ENCODE measurements around the gene PDP2.

The PDP2 gene

DNA sequence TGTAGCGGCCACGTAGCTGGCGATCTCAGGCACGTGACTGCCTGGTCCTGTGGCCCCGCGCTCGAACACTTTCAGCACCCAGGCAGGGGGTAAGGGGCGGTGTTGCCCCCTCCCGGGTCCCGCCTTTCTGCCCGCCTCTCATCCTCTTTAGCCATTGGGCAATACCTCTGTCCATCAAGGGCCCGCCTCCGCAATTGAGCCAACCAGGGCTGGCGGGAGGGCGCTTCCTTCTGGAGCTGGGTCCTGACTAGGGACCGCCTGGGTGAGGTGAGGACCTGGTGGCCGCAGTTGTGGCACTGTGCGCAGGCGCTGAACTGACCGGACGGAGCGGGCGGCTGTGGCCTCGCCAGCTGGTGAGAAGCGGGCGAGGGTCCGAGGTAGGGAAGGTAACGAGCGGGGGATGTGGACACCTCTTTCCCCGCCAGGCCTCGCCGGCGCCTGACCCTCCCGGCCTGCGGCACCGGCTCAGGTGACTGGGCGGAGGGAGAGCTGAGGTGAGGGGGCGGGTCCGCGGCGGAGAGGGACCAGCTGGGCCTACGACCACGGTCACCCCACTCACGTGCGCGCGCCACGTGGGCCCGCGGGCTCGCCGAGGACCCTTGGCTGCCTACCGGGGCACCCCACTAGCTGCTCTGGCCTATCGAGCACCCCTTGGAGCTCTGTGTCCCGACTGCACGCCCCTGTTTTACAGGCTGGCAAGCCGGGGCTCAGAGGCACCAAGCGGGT is at the start of gene PDP2:
TSS of gene PDP2 (plus strand) at position 228 of the 726 bp plus-strand sequence. CDS start 3,770 bp downstream, outside the sequence.
- TF ChIP-seq POLR2A (IDR thresholded peaks at IDR 0.05; ENCODE audit: low read depth, low read length): peak; percentile 60
- FAIRE-seq (peak; percentile 43), DNase-seq (ENCODE audit: insufficient read length, low spot score) (peak; percentile 95)

DNA sequence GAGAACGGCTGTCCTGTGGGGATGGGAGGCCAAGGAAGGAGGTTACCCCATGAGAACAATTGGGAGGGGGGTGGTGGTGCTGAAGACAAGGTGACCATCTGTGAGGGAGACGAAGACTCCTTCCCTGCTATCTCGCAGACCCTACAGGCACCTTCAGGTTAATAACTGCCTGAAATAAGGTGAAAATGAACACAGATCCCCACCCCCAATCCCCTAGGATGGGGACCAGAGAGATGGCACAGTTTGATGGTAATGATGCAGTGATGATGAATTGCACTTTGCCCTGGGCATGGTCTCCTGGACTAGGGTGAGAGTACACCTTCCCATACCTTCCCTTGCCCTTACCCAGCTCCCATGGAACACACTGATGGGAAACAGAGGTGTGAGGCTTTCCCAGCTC is 48.1 kb upstream of the PDP2 start:
- FAIRE-seq: no peak
- no peak for DNase-seq (ENCODE audit: insufficient read length, low spot score)
- TF ChIP-seq POLR2A (IDR thresholded peaks at IDR 0.05; ENCODE audit: low read depth, low read length): no peak

DNA sequence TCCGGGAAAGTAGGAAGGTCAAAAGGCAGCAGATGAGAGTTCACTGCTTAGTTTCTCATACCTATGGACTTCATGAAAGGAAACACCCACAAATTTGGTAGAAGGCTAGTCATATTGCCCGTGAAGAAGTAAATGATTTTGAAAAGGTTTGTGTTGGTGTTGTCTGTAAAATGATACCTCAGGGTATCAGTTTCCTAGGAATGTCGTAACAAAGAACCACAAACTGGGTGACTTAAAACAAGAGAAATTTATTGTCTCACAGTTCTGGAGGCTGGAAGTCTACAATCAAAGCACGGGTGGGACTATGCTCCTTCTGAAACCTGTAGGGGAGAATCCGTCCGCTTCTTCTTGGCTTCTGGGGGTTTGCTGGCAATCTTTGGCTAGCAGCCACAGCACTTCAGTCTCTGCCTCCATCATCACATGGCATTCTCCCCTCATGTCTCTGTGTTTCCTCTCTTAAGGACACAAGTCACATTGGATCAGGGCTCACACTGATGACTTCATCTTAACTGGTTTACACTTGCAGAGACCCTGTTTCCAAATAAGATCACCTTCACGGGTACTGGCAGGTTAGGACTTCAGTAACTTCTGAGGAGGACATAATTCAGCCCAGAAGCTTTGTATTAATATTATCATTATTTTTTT is 47.5 kb upstream of the PDP2 start:
- FAIRE-seq (no peak), DNase-seq (ENCODE audit: insufficient read length, low spot score) (no peak)
- no peak for TF ChIP-seq POLR2A (IDR thresholded peaks at IDR 0.05; ENCODE audit: low read depth, low read length)

- no peak for FAIRE-seq
- TF ChIP-seq POLR2A (IDR thresholded peaks at IDR 0.05; ENCODE audit: low read depth, low read length): no peak
- no peak for DNase-seq (ENCODE audit: insufficient read length, low spot score)
These were observed 45.6 kb upstream of the PDP2 start for GRCh38 chr16:66834746-66835145.

GRCh38 chr16:66840883-66841282 is 39.4 kb upstream of the PDP2 start:
- TF ChIP-seq POLR2A (IDR thresholded peaks at IDR 0.05; ENCODE audit: low read depth, low read length): no peak
- DNase-seq (ENCODE audit: insufficient read length, low spot score): no peak
- FAIRE-seq: no peak

GRCh38 chr16:66841366-66841765 is 38.9 kb upstream of the PDP2 start:
- TF ChIP-seq POLR2A (IDR thresholded peaks at IDR 0.05; ENCODE audit: low read depth, low read length): no peak
- FAIRE-seq (no peak), DNase-seq (ENCODE audit: insufficient read length, low spot score) (no peak)

DNA sequence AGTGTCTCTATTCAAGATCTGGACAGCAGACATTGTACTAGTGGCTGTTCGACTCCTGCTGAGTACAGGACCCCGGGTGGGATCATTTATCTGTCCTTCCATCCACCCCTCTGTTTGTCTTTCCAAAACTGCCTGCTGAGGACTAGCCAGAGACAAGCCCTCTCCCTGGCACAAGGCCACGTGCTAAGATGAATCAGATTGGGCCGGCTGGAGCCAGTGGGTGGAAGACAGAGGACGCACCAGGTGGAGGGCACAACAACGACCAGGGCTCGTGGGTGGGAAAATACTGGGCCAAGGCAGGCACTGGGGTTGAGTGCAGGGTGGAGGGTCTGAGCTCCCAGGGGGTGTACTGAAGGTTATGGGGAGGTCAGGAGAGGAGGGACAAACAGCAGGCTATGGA is 37.5 kb upstream of the PDP2 start:
- TF ChIP-seq POLR2A (IDR thresholded peaks at IDR 0.05; ENCODE audit: low read depth, low read length): no peak
- DNase-seq (ENCODE audit: insufficient read length, low spot score): peak; percentile 35
- FAIRE-seq: no peak

DNA sequence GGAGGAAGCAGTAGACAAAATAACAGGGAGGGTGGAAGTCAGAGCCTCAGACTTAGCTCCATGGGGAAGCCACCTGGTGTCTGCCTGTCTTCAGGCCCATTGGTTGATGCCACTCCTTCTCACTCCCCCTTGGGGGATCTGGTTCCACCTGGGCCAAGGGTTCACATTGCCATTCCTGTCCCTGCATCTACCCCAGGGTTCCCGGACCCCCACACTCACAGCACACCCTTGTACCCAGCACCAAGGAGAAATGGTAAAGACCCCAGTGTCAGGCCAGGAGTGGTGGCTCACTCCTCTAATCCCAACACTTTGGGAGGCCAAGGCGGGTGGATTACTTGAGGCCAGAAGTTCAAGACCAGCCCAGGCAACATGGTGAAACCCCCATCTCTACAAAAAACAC is 37.1 kb upstream of the PDP2 start:
- FAIRE-seq: no peak
- DNase-seq (ENCODE audit: insufficient read length, low spot score): no peak
- TF ChIP-seq POLR2A (IDR thresholded peaks at IDR 0.05; ENCODE audit: low read depth, low read length): no peak

DNA sequence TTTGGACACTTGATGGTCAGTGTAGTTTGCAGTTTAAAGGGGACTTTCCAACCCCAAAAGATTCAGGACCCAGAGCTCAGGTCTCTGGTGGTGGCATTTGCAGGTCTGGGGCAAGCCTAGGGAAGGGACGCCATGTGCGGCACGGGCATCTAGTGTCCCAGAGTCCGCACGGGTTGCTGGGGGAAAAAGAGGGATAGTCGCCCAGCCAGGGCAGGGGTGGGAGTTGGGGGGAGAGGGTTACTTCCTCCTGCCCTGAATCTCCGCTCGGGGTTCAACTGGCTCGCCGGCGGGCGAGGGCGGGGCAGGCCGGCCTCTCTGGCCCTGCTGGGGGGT is 36.3 kb upstream of the PDP2 start:
- FAIRE-seq (no peak), DNase-seq (ENCODE audit: insufficient read length, low spot score) (no peak)
- no peak for TF ChIP-seq POLR2A (IDR thresholded peaks at IDR 0.05; ENCODE audit: low read depth, low read length)

DNA sequence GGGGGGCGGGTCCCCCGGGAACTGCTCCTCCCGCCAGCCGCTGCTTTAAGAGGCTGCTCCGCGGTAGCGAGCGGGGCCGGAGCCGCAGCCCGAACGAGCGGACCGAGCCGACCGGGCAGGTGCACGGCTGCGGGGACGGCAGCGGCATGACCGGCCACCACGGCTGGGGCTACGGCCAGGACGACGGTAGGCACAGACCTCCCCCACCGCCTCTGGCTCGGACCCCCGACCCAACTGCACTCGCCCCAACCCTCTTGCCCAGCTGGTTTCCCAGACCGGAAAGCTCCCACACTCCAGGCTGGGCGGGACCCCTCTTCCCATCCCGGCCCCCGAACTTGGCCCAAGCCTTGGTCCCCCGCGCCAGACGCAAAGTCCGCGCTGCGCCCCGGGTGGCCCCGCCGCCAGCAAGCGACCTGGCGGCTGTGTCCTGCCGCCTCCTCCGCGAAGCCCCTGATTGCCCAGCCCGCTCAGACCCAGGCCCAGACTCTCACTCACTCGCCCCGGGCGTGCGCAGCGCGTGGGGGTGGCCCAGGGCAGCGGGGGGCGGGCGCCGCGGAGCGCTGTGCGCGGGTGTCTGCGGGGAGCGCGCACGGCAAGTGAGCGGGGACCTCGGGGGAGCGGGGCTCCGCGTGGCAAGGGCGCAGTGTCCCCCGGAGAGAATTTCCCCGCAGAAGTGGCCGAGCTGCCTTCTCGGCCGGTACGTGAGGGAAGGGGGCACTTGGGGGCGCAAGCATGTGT is 35.8 kb upstream of the PDP2 start, which contains the start of gene CA7:
TSS of gene CA7 (plus strand) at position 73 of the 738 bp plus-strand sequence. CDS start at position 147, 74 bp downstream.
- FAIRE-seq (no peak), DNase-seq (ENCODE audit: insufficient read length, low spot score) (no peak)
- TF ChIP-seq POLR2A (IDR thresholded peaks at IDR 0.05; ENCODE audit: low read depth, low read length): no peak

- TF ChIP-seq POLR2A (IDR thresholded peaks at IDR 0.05; ENCODE audit: low read depth, low read length): no peak
- FAIRE-seq (no peak), DNase-seq (ENCODE audit: insufficient read length, low spot score) (no peak)
These were observed 35.3 kb upstream of the PDP2 start for GRCh38 chr16:66845080-66845410.

GRCh38 chr16:66845791-66846221 is 34.5 kb upstream of the PDP2 start:
- peak; percentile 41 for DNase-seq (ENCODE audit: insufficient read length, low spot score)
- TF ChIP-seq POLR2A (IDR thresholded peaks at IDR 0.05; ENCODE audit: low read depth, low read length): no peak
- no peak for FAIRE-seq

- FAIRE-seq (no peak), DNase-seq (ENCODE audit: insufficient read length, low spot score) (no peak)
- TF ChIP-seq POLR2A (IDR thresholded peaks at IDR 0.05; ENCODE audit: low read depth, low read length): no peak
These were observed 34.0 kb upstream of the PDP2 start for GRCh38 chr16:66846266-66846665.

DNA sequence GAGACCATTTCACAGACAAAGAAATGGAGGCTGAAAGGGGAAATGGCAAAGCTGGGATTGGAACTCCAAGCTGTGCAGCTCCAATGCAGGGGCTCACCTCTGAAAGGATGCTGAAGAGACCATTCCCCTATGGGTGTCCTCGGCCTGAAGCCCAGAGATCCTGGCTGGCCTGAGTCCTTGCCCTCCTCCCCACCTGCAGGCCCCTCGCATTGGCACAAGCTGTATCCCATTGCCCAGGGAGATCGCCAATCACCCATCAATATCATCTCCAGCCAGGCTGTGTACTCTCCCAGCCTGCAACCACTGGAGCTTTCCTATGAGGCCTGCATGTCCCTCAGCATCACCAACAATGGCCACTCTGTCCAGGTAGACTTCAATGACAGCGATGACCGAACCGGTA is 33.5 kb upstream of the PDP2 start:
- no peak for FAIRE-seq
- no peak for TF ChIP-seq POLR2A (IDR thresholded peaks at IDR 0.05; ENCODE audit: low read depth, low read length)
- DNase-seq (ENCODE audit: insufficient read length, low spot score): no peak

Measured in H54 (cell line).